Endothelial cell of umbilical vein (primary cell): ENCODE results near the gene STAB2. TPM values are rescaled to one million over a fixed set of nuclear protein-coding genes. Genes with fewer than 3 reads are reported as not detected.

Experiments used
- BruUV-seq: library from RNA; stranded (reverse); fragments of 400-500 nt; replicated peaks from 2 replicates; lab custom pipeline; 2021; lab: Mats Ljungman, UMichigan
- CTCF ChIA-PET: fragments of 300-600, 350-600 bp; sonication (Branson Sonifier 250); formaldehyde crosslinking; loops from one replicate; lab custom pipeline; 2021; ENCODE audit warnings: antibody characterized with exemption, inconsistent platforms; lab: Charles Lee
- POLR2A ChIA-PET: fragments of 300-600, 350-600 bp; sonication (Branson Sonifier 250); formaldehyde crosslinking; loops from one replicate; lab custom pipeline; 2021; ENCODE audit warnings: antibody characterized with exemption, inconsistent platforms; lab: Charles Lee
- DNase-seq: peaks from one replicate; pipeline ENCODE4 v3.0.0-alpha.2; 2011; ENCODE audit warnings: low read depth, low spot score
- FAIRE-seq: peaks from 2 replicates; lab custom pipeline; 2011; peaks lifted over from hg19 to GRCh38; lab: Jason Lieb, UNC
- H2AFZ ChIP-seq: 2 replicates; pipeline ENCODE4 v1.6.0; 2012; ENCODE audit warnings: low read depth, low read length, control low read depth, inconsistent platforms
- H3K27ac ChIP-seq: 2 replicates; pipeline ENCODE4 v1.5.1; 2011; ENCODE audit warnings: low read depth, mild to moderate bottlenecking, control low read depth, low read length, moderate library complexity; ENCODE audit not compliant: insufficient read depth
- H3K27me3 ChIP-seq, 2 experiments: 2 replicates each; pipeline versions ENCODE4 v1.6.0 to v1.6.1; 2011; ENCODE audit warnings: low read length in 2 of 2, mixed read lengths in 1 of 2; ENCODE audit not compliant: control insufficient read depth in 2 of 2, insufficient read depth in 2 of 2
- H3K36me3 ChIP-seq, 2 experiments: 2 replicates in 1 of 2; 3 replicates in 1 of 2; pipeline ENCODE4 v1.5.1; 2011; ENCODE audit warnings: low read length in 2 of 2, mild to moderate bottlenecking in 1 of 2, moderate library complexity in 1 of 2; ENCODE audit not compliant: control insufficient read depth in 2 of 2, insufficient read depth in 2 of 2; ENCODE audit errors: extremely low read depth in 1 of 2
- H3K4me1 ChIP-seq: 3 replicates; pipeline ENCODE4 v1.5.1; 2011; ENCODE audit warnings: mild to moderate bottlenecking, low read length; ENCODE audit not compliant: control insufficient read depth, insufficient read depth; ENCODE audit errors: extremely low read depth
- H3K4me2 ChIP-seq: 2 replicates; pipeline ENCODE4 v1.6.1; 2011; ENCODE audit warnings: low read length, control low read depth, mixed read lengths; ENCODE audit not compliant: insufficient read depth
- H3K4me3 ChIP-seq, 3 experiments: fragments of 200-600 bp in 1 of 3; sonication (generic), shearing (Covaris generic) in 1 of 3; replicated peaks in 1 of 3; 2 replicates each; pipeline ENCODE4 v1.5.1; 2011 to 2016; ENCODE audit warnings: control low read depth in 3 of 3, low read length in 3 of 3, mild to moderate bottlenecking in 2 of 3, inconsistent platforms in 1 of 3, low read depth in 1 of 3, moderate library complexity in 1 of 3; ENCODE audit not compliant: insufficient read depth in 1 of 3
- H3K79me2 ChIP-seq: 2 replicates; pipeline ENCODE4 v1.6.0; 2012; ENCODE audit warnings: low read length, inconsistent platforms; ENCODE audit not compliant: control insufficient read depth, insufficient read depth
- H3K9ac ChIP-seq: replicated peaks from 2 replicates; pipeline ENCODE3; 2011; ENCODE audit warnings: low read length, control low read depth; ENCODE audit not compliant: insufficient read depth; ENCODE audit errors: extremely low read depth
- H3K9me1 ChIP-seq: replicated peaks from 3 replicates; pipeline ENCODE4 v1.6.0; 2011; ENCODE audit warnings: mild to moderate bottlenecking, low read length; ENCODE audit not compliant: control insufficient read depth, insufficient read depth; ENCODE audit errors: extremely low read depth
- H3K9me3 ChIP-seq: replicated peaks from 2 replicates; pipeline ENCODE4 v1.5.1; 2012; ENCODE audit warnings: low read length, inconsistent platforms; ENCODE audit not compliant: control insufficient read depth, insufficient read depth
- H4K20me1 ChIP-seq: replicated peaks from 2 replicates; pipeline ENCODE3; 2011; ENCODE audit warnings: mild to moderate bottlenecking, low read length; ENCODE audit not compliant: control insufficient read depth, insufficient read depth; ENCODE audit errors: extremely low read depth
- CTCF ChIP-seq, 2 donors: IDR thresholded peaks; 1 replicate in 1 of 2; 2 replicates in 1 of 2; pipeline ENCODE4 v1.5.1; 2011; ENCODE audit warnings: low read length in 2 of 2, mild to moderate bottlenecking in 2 of 2, moderate library complexity in 2 of 2, control low read depth in 1 of 2, inconsistent platforms in 1 of 2, low read depth in 1 of 2; ENCODE audit not compliant: insufficient read depth in 1 of 2; ENCODE audit errors: extremely low read depth in 1 of 2
- EZH2 ChIP-seq: IDR thresholded peaks from 2 replicates; pipeline ENCODE4 v1.6.1; 2012; ENCODE audit warnings: borderline replicate concordance, low read depth, mild to moderate bottlenecking, moderate library complexity, low read length, inconsistent platforms; ENCODE audit not compliant: severe bottlenecking
- FOS ChIP-seq: IDR thresholded peaks from 2 replicates; pipeline ENCODE4 v1.6.1; 2011; ENCODE audit warnings: mild to moderate bottlenecking, low read length, moderate library complexity, borderline replicate concordance; ENCODE audit not compliant: insufficient read depth
- GATA2 ChIP-seq: IDR thresholded peaks from 2 replicates; pipeline ENCODE4 v1.7.0; 2011; ENCODE audit warnings: low read depth, mild to moderate bottlenecking, moderate library complexity, mixed read lengths, low read length; ENCODE audit not compliant: insufficient read length, insufficient read depth
- JUN ChIP-seq: IDR thresholded peaks from 2 replicates; pipeline ENCODE4 v1.6.1; 2011; ENCODE audit warnings: borderline replicate concordance, low read depth; ENCODE audit not compliant: insufficient read length, insufficient read depth
- MYC ChIP-seq: IDR thresholded peaks from one replicate; pipeline ENCODE4 v1.6.1; 2011; ENCODE audit warnings: mild to moderate bottlenecking, low read depth, low read length
- POLR2A ChIP-seq: IDR thresholded peaks from 2 replicates; pipeline ENCODE4 v1.6.1; 2012; ENCODE audit warnings: low read depth, mild to moderate bottlenecking, control low read depth, low read length
- POLR2AphosphoS5 ChIP-seq: IDR thresholded peaks from 2 replicates; pipeline ENCODE4 v1.6.1; 2012; ENCODE audit warnings: low read depth, mild to moderate bottlenecking, control low read depth, low read length, moderate library complexity; ENCODE audit not compliant: insufficient read depth
- dilution Hi-C: fragments of 300-500 bp; cut with MboI; formaldehyde crosslinking; loops from one replicate; pipeline ENCODE4 v1.15.0; 2019; ENCODE audit warnings: low sequenced_read_pairs; ENCODE audit not compliant: extremely low pct_ligation_motif_present
- intact Hi-C: fragments of 100-400 bp; cut with micrococcal nuclease; formaldehyde crosslinking; loops from one replicate; pipeline ENCODE4 v1.10.0; 2022
- polyA plus RNA-seq, 4 experiments: library from polyadenylated mRNA; depleted of rRNA in 3 of 4; stranded (reverse) in 3 of 4; unstranded in 1 of 4; fragments of >200 nt; gene quantifications; 2 replicates each; pipeline versions ENCODE4 v1.2.1 to v1.2.3, GENCODE V29; 2011 to 2012; ENCODE audit warnings: missing spikeins in 1 of 4
- total RNA-seq: library from RNA; stranded (reverse); gene quantifications from 2 replicates; pipeline ENCODE4 v1.2.3, GENCODE V29; 2021
- TF ChIP-seq, protein P1 (sequence below): IDR thresholded peaks from 2 replicates; pipeline ENCODE4 v1.6.1; 2011; ENCODE audit not compliant: insufficient read depth, insufficient read length

Gene STAB2
- total and polyA plus RNA-seq, 2 donors (not counting 3 experiments of a cell fraction or from before 2014, with no cell fraction given) = 0.01 TPM; not detected in 1

DNA sequence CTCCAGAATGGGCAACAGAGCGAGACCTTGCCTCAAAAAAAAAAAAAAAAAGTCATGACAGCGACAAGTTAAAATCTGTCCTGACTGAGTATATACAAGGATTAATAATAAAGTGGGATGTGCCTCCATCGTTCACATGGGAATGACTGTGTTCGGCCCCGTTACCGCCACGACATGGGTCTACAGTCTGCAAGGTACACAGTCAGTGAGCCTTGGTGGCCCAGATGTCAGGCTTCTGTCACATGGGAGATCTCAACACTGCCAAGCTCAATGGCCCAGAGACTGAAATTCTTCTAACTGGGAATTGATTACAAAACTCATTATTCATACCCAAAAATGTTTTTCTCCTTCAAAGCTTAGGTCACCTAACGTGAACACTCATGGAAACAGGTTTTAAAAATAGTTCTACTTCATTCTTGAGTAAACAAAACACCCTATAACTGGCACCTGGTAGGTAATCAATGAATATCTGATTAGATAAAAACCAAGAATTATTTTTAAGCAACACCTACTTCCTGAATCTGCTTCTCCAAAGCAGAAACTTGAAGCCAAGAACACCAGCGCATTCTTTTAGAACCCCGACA, 188.0 kb downstream of the STAB2 start:
- ChIA-PET CTCF (interaction anchor here (6.3 kb wide), 1 partner anchor 94 kb away, joined by 165 read pairs; no protein-coding TSS in a partner anchor), POLR2A (no interaction called here)
- Histone ChIP-seq H4K20me1 (no peaks in the 10 kb centered on the region), H3K4me2 (no peak overlapping the region), H3K9me1 (no peaks in the 10 kb centered on the region), H3K36me3 (no peaks in the 10 kb centered on the region), H3K27ac (no peak overlapping the region), H3K4me1 (no peaks in the 10 kb centered on the region), H3K79me2 (no peaks in the 10 kb centered on the region), H3K27me3 (no peaks in the 10 kb centered on the region), H3K9me3 (no peaks in the 10 kb centered on the region), H3K9ac (no peak overlapping the region), H2AFZ (no peak overlapping the region), H3K4me3 (no peak overlapping the region)
- DNase-seq (no peak), FAIRE-seq (peak; percentile 35)
- TF ChIP-seq JUN (no peak), POLR2AphosphoS5 (no peak), GATA2 (no peak), POLR2A (no peak), MYC (no peak), EZH2 (no peak), FOS (no peak)
- TF ChIP-seq, protein P1, sequence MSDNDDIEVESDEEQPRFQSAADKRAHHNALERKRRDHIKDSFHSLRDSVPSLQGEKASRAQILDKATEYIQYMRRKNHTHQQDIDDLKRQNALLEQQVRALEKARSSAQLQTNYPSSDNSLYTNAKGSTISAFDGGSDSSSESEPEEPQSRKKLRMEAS = no peak
- dilution Hi-C loops (no loop called here), intact Hi-C loops (no loop called here)
- BruUV-seq = no TSS peak

DNA sequence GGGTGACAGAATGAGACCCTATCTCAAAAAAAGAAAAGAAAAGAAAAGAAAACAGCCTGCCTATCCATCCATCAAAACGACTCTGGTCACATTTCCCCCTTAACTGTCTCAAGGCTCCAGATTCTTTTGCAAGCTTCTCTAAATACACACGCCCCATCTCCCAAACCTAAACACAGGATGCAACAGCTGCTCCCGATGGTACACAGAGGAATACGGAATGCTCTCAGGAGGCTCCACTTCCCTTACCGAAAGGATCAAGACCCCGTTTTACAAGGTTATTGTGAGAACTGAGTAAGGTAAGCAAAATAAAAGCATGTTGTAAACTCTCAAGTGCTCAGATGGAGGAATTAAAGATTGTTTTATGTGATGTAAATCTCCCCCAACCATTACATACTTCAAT, 191.7 kb downstream of the STAB2 start:
- H3K9ac ChIP-seq = no peak overlapping the region
- no peak overlapping the region for H3K27ac ChIP-seq
- DNase-seq (no peak), FAIRE-seq (no peak)
- no peaks in the 10 kb centered on the region for H3K79me2 ChIP-seq
- no peaks in the 10 kb centered on the region for H3K4me1 ChIP-seq
- H2AFZ ChIP-seq = no peak overlapping the region
- no peaks in the 10 kb centered on the region for H3K36me3 ChIP-seq
- dilution Hi-C loops (no loop called here), intact Hi-C loops (no loop called here)
- TF ChIP-seq POLR2AphosphoS5 (no peak), JUN (no peak), EZH2 (no peak), GATA2 (no peak), CTCF (IDR thresholded peaks at IDR 0.05; ENCODE audit: extremely low read depth in 1 of 2, insufficient read depth in 1 of 2, low read depth in 1 of 2, low read length in 2 of 2) (no peak), POLR2A (no peak), MYC (no peak), FOS (no peak)
- TF ChIP-seq, protein P1 = no peak
- no peaks in the 10 kb centered on the region for H3K27me3 ChIP-seq
- H3K4me3 ChIP-seq = no peak overlapping the region
- no peak overlapping the region for H3K4me2 ChIP-seq
- no peaks in the 10 kb centered on the region for H3K9me1 ChIP-seq
- CTCF ChIA-PET = no interaction called here
- POLR2A ChIA-PET = no interaction called here
- no peaks in the 10 kb centered on the region for H3K9me3 ChIP-seq
- no TSS peak for BruUV-seq
- no peaks in the 10 kb centered on the region for H4K20me1 ChIP-seq
